Adrenal gland (tissue), 12 donors: ENCODE measurements around the gene OR11H7. TPM values are rescaled to one million over a fixed set of nuclear protein-coding genes. Genes with fewer than 3 reads are reported as not detected.
"Not testable (repeated sequence)": the region's sequence is repeated elsewhere in the genome, so short reads cannot be mapped to it uniquely, and the experiment has no call there.

Experiments
- DNase-seq, 7 donors: peaks; one replicate each; pipeline ENCODE4 v3.0.0-alpha.2; 2019 to 2020
- H3K27ac ChIP-seq, 5 donors: fragments of 200-600 bp; sonication (generic) in 4 of 5; 1 replicate in 3 of 5; 2 replicates in 2 of 5; pipeline versions ENCODE4 v1.5.1 to v1.8.0; 2016 to 2020; ENCODE audit warnings: mild to moderate bottlenecking in 1 of 5
- H3K27me3 ChIP-seq: fragments of 200-600 bp; 2 replicates; pipeline ENCODE4 v1.8.0; 2021
- H3K36me3 ChIP-seq, 2 donors: fragments of 200-600 bp; replicated peaks in 1 of 2; 1 replicate in 1 of 2; 2 replicates in 1 of 2; pipeline versions ENCODE4 v1.5.1 to v1.8.0; 2018 to 2022
- H3K4me1 ChIP-seq, 2 donors: fragments of 200-600 bp; replicated peaks in 1 of 2; 1 replicate in 1 of 2; 2 replicates in 1 of 2; pipeline versions ENCODE4 v1.5.1 to v1.8.0; 2018 to 2021
- H3K4me3 ChIP-seq, 4 donors: fragments of 200-600 bp; sonication (generic) in 3 of 4; one replicate each; pipeline ENCODE4 v1.5.1; 2016 to 2018
- H3K9me3 ChIP-seq, 3 donors: fragments of 200-600 bp; sonication (generic) in 1 of 3; replicated peaks in 1 of 3; 1 replicate in 2 of 3; 2 replicates in 1 of 3; pipeline versions ENCODE4 v1.5.1 to v1.8.0; 2016 to 2021
- CTCF ChIP-seq, 6 experiments: fragments of 450-650 bp in 4 of 6; fragments of 200-600 bp in 2 of 6; sonication (generic) in 1 of 6; IDR thresholded peaks; 1 replicate in 5 of 6; 2 replicates in 1 of 6; pipeline versions ENCODE4 v1.5.1 to v1.8.0; 2016 to 2021; ENCODE audit warnings: antibody characterized with exemption in 6 of 6, mild to moderate bottlenecking in 2 of 6, moderate library complexity in 1 of 6
- POLR2A ChIP-seq, 2 donors: fragments of 450-650 bp; IDR thresholded peaks; one replicate each; pipeline ENCODE4 v1.6.1; 2017; ENCODE audit warnings: antibody characterized with exemption in 2 of 2, mild to moderate bottlenecking in 2 of 2, moderate library complexity in 1 of 2
- WGBS, 4 donors: extraction: QIAGEN DNeasy Blood & Tissue Kit in 2 of 4; methylation state at CpG; one replicate each; pipeline versions ENCODE4 v1.1.5 to v1.1.7; 2013 to 2017; 5-methylcytosine and 5-hydroxymethylcytosine counted together
- intact Hi-C, 2 donors: fragments of 100-400 bp; cut with DNase I; formaldehyde crosslinking; loops; one replicate each; pipeline versions ENCODE4 v1.14.1 to v1.15.0; 2022 to 2023
- polyA plus RNA-seq, 3 donors: library from polyadenylated mRNA; stranded (reverse); fragments of 200-250 nt in 2 of 3; fragments of 350-450 nt in 1 of 3; fragmentation: Illumina TruSeq in 1 of 3; extraction: RNeasy Lipid Tissue Mini Kit (QIAGEN cat#74804) in 1 of 3; gene quantifications; one replicate each; pipeline ENCODE4 v1.2.3, GENCODE V29; 2013 to 2014
- total RNA-seq, 9 donors: library from RNA; depleted of rRNA in 4 of 9; stranded (reverse); fragments of >200 nt in 4 of 9; fragments of 120-200 nt in 1 of 9; fragmentation: NEBNext Ultra II Directional in 1 of 9; extraction: Animal tissue kit (Norgen Biotek cat#: 25700) in 1 of 9; gene quantifications; one replicate each; pipeline versions ENCODE4 v1.1.0 to v1.2.4, GENCODE V29; 2013 to 2023
- donor health status: healthy with polysubstance abuse.
- donor health status: Bipolar disorder and iron deficiency.
- donor health status: DM: yes; HTN: yes; CAD: no.
- donor health status: DM: no; HTN: no; CAD: no.
- donor health status: DM: no; HTN: no; CAD: no.
- donor health status: DM: yes; HTN: yes; CAD: no.

The OR11H7 gene
- total and polyA plus RNA-seq, 12 donors: not detected

GRCh38 chr14:20209595-20209994 is 19.2 kb upstream of the OR11H7 start:
- H3K27me3 ChIP-seq: no peaks in the 10 kb centered on the region
- intact Hi-C loops: no loop called here
- WGBS, 4 donors: 58 to 83% (median 75%) methylated on average over 2 of the region's 2 CpGs
- no peak for TF ChIP-seq POLR2A (IDR thresholded peaks at IDR 0.05)
- TF ChIP-seq CTCF (IDR thresholded peaks at IDR 0.05): no peak
- DNase-seq: no peak
- no peaks in the 10 kb centered on the region for H3K9me3 ChIP-seq
- H3K4me1 ChIP-seq: no peaks in the 10 kb centered on the region
- H3K36me3 ChIP-seq: no peaks in the 10 kb centered on the region
- H3K27ac ChIP-seq: no peak overlapping the region
- no peak overlapping the region for H3K4me3 ChIP-seq

GRCh38 chr14:20212406-20212805 is 16.4 kb upstream of the OR11H7 start:
- DNase-seq, H3K36me3 ChIP-seq, H3K4me1 ChIP-seq, H3K27ac ChIP-seq, intact Hi-C loops, H3K27me3 ChIP-seq, H3K9me3 ChIP-seq, H3K4me3 ChIP-seq: not testable (repeated sequence)
- WGBS, 4 donors: 87 to 95% (median 91%) methylated on average over 7 to 21 of the region's 28 CpGs; no CpG with 5 or more reads in 1 of the 4 donors

DNA sequence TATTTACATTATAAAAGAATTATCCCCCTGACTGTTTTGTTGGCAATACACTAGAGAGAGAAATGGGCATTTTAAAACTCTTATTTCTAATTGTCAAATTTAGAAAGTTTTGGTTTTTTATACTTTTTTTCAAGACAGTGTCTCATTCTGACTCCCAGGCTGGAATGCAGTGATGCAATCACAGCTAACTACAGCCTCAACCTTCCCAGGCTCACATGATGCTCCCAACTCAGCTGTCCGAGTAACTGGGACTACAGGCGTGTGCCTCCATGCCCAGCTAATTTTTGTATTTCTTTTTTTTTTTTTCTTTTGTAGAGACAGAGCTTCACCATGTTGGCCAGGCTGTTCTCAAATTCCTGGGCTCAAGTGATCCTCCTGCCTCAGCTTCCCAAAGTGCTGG is 13.6 kb upstream of the OR11H7 start:
- Histone ChIP-seq H3K36me3 (no peaks in the 10 kb centered on the region), H3K4me3 (no peak overlapping the region), H3K27ac (no peak overlapping the region), H3K4me1 (no peaks in the 10 kb centered on the region), H3K27me3 (no peaks in the 10 kb centered on the region), H3K9me3 (no peaks in the 10 kb centered on the region)
- DNase-seq: no peak
- intact Hi-C loops: no loop called here
- 38 to 70% (median 55%) methylated on average over 2 of the region's 2 CpGs for WGBS, 4 donors
- TF ChIP-seq CTCF (IDR thresholded peaks at IDR 0.05) (no peak), POLR2A (IDR thresholded peaks at IDR 0.05) (no peak)

GRCh38 chr14:20219033-20219432 is 9.7 kb upstream of the OR11H7 start:
- no peaks in the 10 kb centered on the region for H3K9me3 ChIP-seq
- no peak overlapping the region for H3K27ac ChIP-seq
- WGBS, 4 donors: 35 to 62% (median 44%) methylated on average over 3 to 4 of the region's 4 CpGs
- H3K4me3 ChIP-seq: no peak overlapping the region
- H3K36me3 ChIP-seq: no peaks in the 10 kb centered on the region
- H3K4me1 ChIP-seq: no peaks in the 10 kb centered on the region
- DNase-seq: no peak
- TF ChIP-seq CTCF (IDR thresholded peaks at IDR 0.05) (no peak), POLR2A (IDR thresholded peaks at IDR 0.05) (no peak)
- intact Hi-C loops: no loop called here
- no peaks in the 10 kb centered on the region for H3K27me3 ChIP-seq

DNA sequence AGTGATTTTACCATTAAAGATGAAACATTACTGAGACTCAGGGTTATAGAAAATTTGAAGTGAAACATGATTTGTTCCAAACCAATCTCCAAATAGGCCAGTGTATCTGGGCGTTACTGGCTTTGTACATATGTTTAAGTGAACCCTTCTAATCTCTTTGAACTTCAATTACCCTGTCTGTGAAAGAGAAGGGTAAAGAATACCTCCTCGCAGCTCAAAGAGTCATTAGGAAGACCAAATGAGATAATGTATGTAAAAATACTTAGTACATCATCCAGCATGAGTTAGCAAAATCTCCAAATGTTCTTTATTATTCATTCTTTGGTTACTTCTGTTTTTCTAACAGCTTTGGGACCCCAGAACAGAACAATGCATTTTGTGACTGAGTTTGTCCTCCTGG is 5.4 kb upstream of the OR11H7 start, which contains the start of gene OR11H6:
OR11H6 (plus strand) TSS at position 301 of the 400 bp plus-strand sequence; CDS start at position 301, 0 bp downstream.
- WGBS, 4 donors: 22 to 43% (median 31%) methylated on average over 2 of the region's 2 CpGs
- DNase-seq: no peak
- Histone ChIP-seq H3K4me3 (no peak within 1 kb of the TSS), H3K4me1 (no peaks in the 10 kb centered on the region), H3K27ac (no peak within 1 kb of the TSS), H3K27me3 (no peaks in the 10 kb centered on the region), H3K9me3 (no peaks in the 10 kb centered on the region), H3K36me3 (no peaks in the 10 kb centered on the region)
- intact Hi-C loops: no loop called here
- TF ChIP-seq POLR2A (IDR thresholded peaks at IDR 0.05) (no peak), CTCF (IDR thresholded peaks at IDR 0.05) (no peak)

DNA sequence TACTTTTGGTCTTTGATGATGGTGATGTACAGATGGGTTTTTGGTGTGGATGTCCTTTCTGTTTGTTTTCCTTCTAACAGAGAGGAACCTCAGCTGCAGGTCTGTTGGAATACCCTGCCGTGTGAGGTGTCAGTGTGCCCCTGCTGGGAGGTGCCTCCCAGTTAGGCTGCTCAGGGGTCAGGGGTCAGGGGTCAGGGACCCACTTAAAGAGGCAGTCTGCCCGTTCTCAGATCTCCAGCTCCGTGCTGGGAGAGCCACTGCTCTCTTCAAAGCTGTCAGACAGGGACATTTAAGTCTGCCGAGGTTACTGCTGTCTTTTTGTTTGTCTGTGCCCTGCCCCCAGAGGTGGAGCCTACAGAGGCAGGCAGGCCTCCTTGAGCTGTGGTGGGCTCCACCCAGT is 6.6 kb downstream of the OR11H7 start:
- H3K36me3 ChIP-seq, H3K27ac ChIP-seq, H3K9me3 ChIP-seq, H3K4me3 ChIP-seq, H3K4me1 ChIP-seq, H3K27me3 ChIP-seq, DNase-seq, intact Hi-C loops: not testable (repeated sequence)
- WGBS, 4 donors: 76 to 93% (median 81%) methylated on average over 2 to 4 of the region's 4 CpGs
